IMR-90 (cell line): ENCODE data around the gene NEK11. TPM values are rescaled to one million over a fixed set of nuclear protein-coding genes. Genes with fewer than 3 reads are reported as not detected.

Experiments used
- ATAC-seq: fragments of 200-7000 bp; cut with Tn5 transposase; 2 replicates; pipeline ENCODE4 v1.9.1; 2020; ENCODE audit warnings: low read depth, mild to moderate bottlenecking, moderate library complexity
- BruUV-seq: library from RNA; stranded (reverse); fragments of 400-500 nt; replicated peaks from 2 replicates; lab custom pipeline; 2021; lab: Mats Ljungman, UMichigan
- CTCF ChIA-PET: fragments of 300-600 bp; formaldehyde crosslinking; extraction: SDS; loops from one replicate; lab custom pipeline; 2021; ENCODE audit warnings: antibody characterized with exemption; lab: Yijun Ruan, JAX
- POLR2A ChIA-PET: fragments of 300-600 bp; sonication (Branson Sonifier 250); formaldehyde crosslinking; loops from one replicate; lab custom pipeline; 2022; ENCODE audit warnings: antibody characterized with exemption; ENCODE audit not compliant: unreplicated experiment; lab: Charles Lee
- DNase-seq: peaks from one replicate; pipeline ENCODE4 v3.0.0; 2013
- H2AFZ ChIP-seq: replicated peaks from 2 replicates; pipeline ENCODE3; 2013; ENCODE audit warnings: low read length, mild to moderate bottlenecking; ENCODE audit not compliant: poor library complexity
- H2AK5ac ChIP-seq: 2 replicates; pipeline ENCODE4 v1.6.1; 2013; ENCODE audit warnings: low read depth, low read length, inconsistent platforms
- H2AK9ac ChIP-seq: replicated peaks from 2 replicates; pipeline ENCODE3; 2013; ENCODE audit warnings: mild to moderate bottlenecking, low read depth, low read length, moderate library complexity; ENCODE audit not compliant: poor library complexity
- H2BK120ac ChIP-seq: 2 replicates; pipeline ENCODE4 v1.6.1; 2013; ENCODE audit warnings: low read depth, low read length, inconsistent platforms
- H2BK15ac ChIP-seq: 3 replicates; pipeline ENCODE4 v1.6.1; 2013; ENCODE audit warnings: low read depth, low read length, inconsistent platforms
- H2BK20ac ChIP-seq: 2 replicates; pipeline ENCODE4 v1.6.1; 2013; ENCODE audit warnings: low read depth, mild to moderate bottlenecking, inconsistent platforms, low read length, moderate library complexity
- H2BK5ac ChIP-seq: 2 replicates; pipeline ENCODE4 v1.6.1; 2013; ENCODE audit warnings: mild to moderate bottlenecking, low read depth, low read length, inconsistent platforms; ENCODE audit not compliant: poor library complexity, severe bottlenecking
- H3K14ac ChIP-seq: replicated peaks from 2 replicates; pipeline ENCODE4 v1.6.1; 2013; ENCODE audit warnings: low read depth, low read length, inconsistent platforms
- H3K18ac ChIP-seq: 2 replicates; pipeline ENCODE4 v1.6.1; 2013; ENCODE audit warnings: low read depth, low read length, control low read depth
- H3K23ac ChIP-seq: 2 replicates; pipeline ENCODE4 v1.6.1; 2013; ENCODE audit warnings: low read depth, low read length, inconsistent platforms
- H3K27ac ChIP-seq: 2 replicates; pipeline ENCODE4 v1.5.1; 2013; ENCODE audit warnings: mild to moderate bottlenecking, control low read depth, low read length; ENCODE audit not compliant: insufficient read depth
- H3K27me3 ChIP-seq: 2 replicates; pipeline ENCODE4 v1.6.1; 2013; ENCODE audit warnings: low read length; ENCODE audit not compliant: control insufficient read depth, insufficient read depth
- H3K36me3 ChIP-seq: 2 replicates; pipeline ENCODE4 v1.6.1; 2013; ENCODE audit warnings: low read length, mixed read lengths; ENCODE audit not compliant: control insufficient read depth, insufficient read depth
- H3K4ac ChIP-seq: 2 replicates; pipeline ENCODE4 v1.6.1; 2013; ENCODE audit warnings: low read depth, low read length, inconsistent platforms
- H3K4me1 ChIP-seq: 2 replicates; pipeline ENCODE4 v1.6.1; 2013; ENCODE audit warnings: low read length, mixed read lengths; ENCODE audit not compliant: control insufficient read depth, insufficient read depth
- H3K4me2 ChIP-seq: 2 replicates; pipeline ENCODE4 v1.6.1; 2013; ENCODE audit warnings: low read depth, mild to moderate bottlenecking, control low read depth, low read length, moderate library complexity
- H3K4me3 ChIP-seq: 2 replicates; pipeline ENCODE4 v1.5.1; 2013; ENCODE audit warnings: low read depth, mild to moderate bottlenecking, control low read depth, low read length, moderate library complexity; ENCODE audit not compliant: insufficient read depth
- H3K56ac ChIP-seq: 2 replicates; pipeline ENCODE4 v1.6.1; 2013; ENCODE audit warnings: low read length, inconsistent platforms; ENCODE audit not compliant: insufficient read depth; ENCODE audit errors: extremely low read depth
- H3K79me1 ChIP-seq, 2 experiments: 2 replicates each; pipeline ENCODE4 v1.6.1; 2013; ENCODE audit warnings: low read length in 2 of 2, inconsistent platforms in 1 of 2, low read depth in 1 of 2
- H3K9ac ChIP-seq: 2 replicates; pipeline ENCODE4 v1.6.1; 2013; ENCODE audit warnings: low read depth, low read length, control low read depth
- H3K9me1 ChIP-seq: 2 replicates; pipeline ENCODE4 v1.6.1; 2013; ENCODE audit warnings: low read length, inconsistent platforms; ENCODE audit not compliant: insufficient read depth
- H3K9me3 ChIP-seq: 2 replicates; pipeline ENCODE4 v1.6.1; 2013; ENCODE audit warnings: low read length; ENCODE audit not compliant: control insufficient read depth, insufficient read depth
- H4K20me1 ChIP-seq: 2 replicates; pipeline ENCODE4 v1.6.1; 2013; ENCODE audit warnings: low read length, inconsistent platforms; ENCODE audit not compliant: insufficient read depth
- H4K5ac ChIP-seq: 2 replicates; pipeline ENCODE4 v1.6.1; 2013; ENCODE audit warnings: mild to moderate bottlenecking, low read depth, low read length, control low read depth
- H4K8ac ChIP-seq, 2 experiments: 2 replicates each; pipeline ENCODE4 v1.6.1; 2013; ENCODE audit warnings: low read depth in 2 of 2, low read length in 2 of 2, control low read depth in 1 of 2, inconsistent platforms in 1 of 2
- H4K91ac ChIP-seq: 2 replicates; pipeline ENCODE4 v1.6.1; 2013; ENCODE audit warnings: low read depth, low read length, inconsistent platforms; ENCODE audit not compliant: insufficient read depth
- CHD1 ChIP-seq: IDR thresholded peaks from 2 replicates; pipeline ENCODE4 v1.6.1; 2012; ENCODE audit warnings: low read depth, low read length, improper control_type of control experiment
- CTCF ChIP-seq: conservative IDR thresholded peaks from 2 replicates; pipeline ENCODE4 v1.5.1; 2012; ENCODE audit warnings: mild to moderate bottlenecking, low read depth, low read length, improper control_type of control experiment
- MAFK ChIP-seq: IDR thresholded peaks from 2 replicates; pipeline ENCODE4 v1.6.1; 2012; ENCODE audit warnings: low read depth, low read length, improper control_type of control experiment
- MXI1 ChIP-seq: IDR thresholded peaks from 2 replicates; pipeline ENCODE4 v1.6.1; 2012; ENCODE audit warnings: low read depth, mild to moderate bottlenecking, low read length, moderate library complexity, borderline replicate concordance
- RAD21 ChIP-seq: IDR thresholded peaks from 2 replicates; pipeline ENCODE4 v1.6.1; 2012; ENCODE audit warnings: low read length, improper control_type of control experiment
- RFX5 ChIP-seq: IDR thresholded peaks from 2 replicates; pipeline ENCODE4 v1.8.0; 2012; ENCODE audit warnings: low read depth, mild to moderate bottlenecking, low read length, moderate library complexity
- SMC3 ChIP-seq: fragments of 150-350 bp; IDR thresholded peaks from 2 replicates; pipeline ENCODE4 v1.6.1; 2016; ENCODE audit warnings: low read depth, mild to moderate bottlenecking, antibody characterized with exemption, low read length, moderate library complexity
- USF2 ChIP-seq: fragments of 150-350 bp; IDR thresholded peaks from 2 replicates; pipeline ENCODE4 v1.6.1; 2017; ENCODE audit warnings: mild to moderate bottlenecking, antibody characterized with exemption, low read length, low read depth
- dilution Hi-C: fragments of 300-500 bp; cut with HindIII; formaldehyde crosslinking; loops from one replicate; pipeline ENCODE4 v1.14.3; 2018; ENCODE audit warnings: low sequenced_read_pairs; ENCODE audit not compliant: unreplicated experiment
- in situ Hi-C: fragments of 300-500 bp; cut with MboI; formaldehyde crosslinking; loops from 3 replicates; pipeline ENCODE4 v1.14.3; 2019; ENCODE audit warnings: low sequenced_read_pairs, inconsistent platforms, mixed read lengths
- intact Hi-C: fragments of 100-400 bp; cut with micrococcal nuclease; formaldehyde crosslinking; loops from 2 replicates; pipeline ENCODE4 v1.10.0; 2022
- polyA plus RNA-seq, 3 experiments: library from polyadenylated mRNA; depleted of rRNA; stranded (reverse); fragments of >200 nt; gene quantifications; 2 replicates each; pipeline ENCODE4 v1.2.3, GENCODE V29; 2012; ENCODE audit warnings: low replicate concordance in 1 of 3
- total RNA-seq: library from RNA; depleted of rRNA; stranded (reverse); fragments of >200 nt; gene quantifications from 2 replicates; pipeline ENCODE4 v1.2.3, GENCODE V29; 2012

The NEK11 gene
- total and polyA plus RNA-seq, 2 of the 4 experiments (the other 2 are of a cell fraction) = 1.1 to 1.6 TPM

- H2BK15ac ChIP-seq = no peak overlapping the region
- H2AFZ ChIP-seq = no peak overlapping the region
- in situ Hi-C loops = no loop called here
- intact Hi-C loops = no loop called here
- H3K18ac ChIP-seq = no peak overlapping the region
- H3K9me1 ChIP-seq = no peaks in the 10 kb centered on the region
- no peak overlapping the region for H3K9ac ChIP-seq
- H4K5ac ChIP-seq = no peak overlapping the region
- no peaks in the 10 kb centered on the region for H3K9me3 ChIP-seq
- no peak overlapping the region for H3K4ac ChIP-seq
- no peak overlapping the region for H3K56ac ChIP-seq
- no TSS peak for BruUV-seq
- H4K91ac ChIP-seq = no peak overlapping the region
- no peak overlapping the region for H3K4me2 ChIP-seq
- ATAC-seq (no peak), DNase-seq (no peak)
- H3K79me1 ChIP-seq = no peaks in the 10 kb centered on the region
- H2BK20ac ChIP-seq = no peak overlapping the region
- no peak overlapping the region for H3K23ac ChIP-seq
- H4K20me1 ChIP-seq = no peaks in the 10 kb centered on the region
- no peaks in the 10 kb centered on the region for H3K4me1 ChIP-seq
- H2AK5ac ChIP-seq = no peak overlapping the region
- no peak overlapping the region for H3K27ac ChIP-seq
- no peak overlapping the region for H4K8ac ChIP-seq
- no peak overlapping the region for H3K4me3 ChIP-seq
- H3K36me3 ChIP-seq = no peaks in the 10 kb centered on the region
- no peak overlapping the region for H3K14ac ChIP-seq
- no peaks in the 10 kb centered on the region for H3K27me3 ChIP-seq
- no peak overlapping the region for H2BK120ac ChIP-seq
- TF ChIP-seq CTCF (no peak), RAD21 (no peak), SMC3 (no peak), MXI1 (no peak), MAFK (no peak), USF2 (no peak), RFX5 (no peak), CHD1 (no peak)
- ChIA-PET CTCF (no interaction called here), POLR2A (no interaction called here)
- dilution Hi-C loops = no loop called here
- no peak overlapping the region for H2BK5ac ChIP-seq
- H2AK9ac ChIP-seq = no peak overlapping the region
These were observed 41.3 kb downstream of the NEK11 start for GRCh38 chr3:131067983-131068382.
